Stomach (tissue), 4 donors: ENCODE data around the gene RRP9.

Experiments
- EP300 ChIP-seq: sonication (generic); formaldehyde crosslinking; IDR thresholded peaks from one replicate; pipeline ENCODE4 v1.6.1; 2017; ENCODE audit warnings: antibody characterized with exemption
- POLR2AphosphoS5 ChIP-seq, 3 donors: sonication (generic); formaldehyde crosslinking; IDR thresholded peaks; one replicate each; pipeline ENCODE4 v1.6.1; 2016; ENCODE audit warnings: antibody characterized with exemption in 3 of 3

- TF ChIP-seq EP300, result no peak
- TF ChIP-seq POLR2AphosphoS5 (IDR thresholded peaks at IDR 0.05), result no peak
Measured at GRCh38 chr3:51964521-51964920, 22.8 kb upstream of the RRP9 start.
